ENCODE data around the gene PTPRR.

PTPRR gene

DNA sequence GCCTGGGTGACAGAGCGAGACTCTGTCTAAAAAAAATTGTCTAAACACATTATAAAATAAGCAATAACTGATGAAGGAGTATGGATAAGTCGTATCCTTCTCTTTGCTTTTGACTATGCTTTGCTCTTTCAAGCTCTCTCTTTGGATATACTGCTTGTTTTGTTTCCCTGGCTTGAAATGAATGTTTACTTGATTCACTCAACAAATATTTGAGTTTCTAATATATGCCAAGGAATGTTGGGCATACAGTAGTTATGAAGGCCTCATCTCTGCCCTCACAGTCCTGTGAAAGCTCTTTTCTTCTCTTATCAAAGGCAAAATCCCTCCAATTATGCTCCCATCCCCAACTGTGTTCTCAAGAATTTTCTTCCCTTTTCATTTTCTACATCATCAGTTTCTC is 123.5 kb downstream of the PTPRR start:
- DNase-seq (ENCODE audit: low read depth): no peak

- no peak for DNase-seq (ENCODE audit: low read depth)
These were observed 124.9 kb downstream of the PTPRR start for GRCh38 chr12:70795608-70796007.

DNA sequence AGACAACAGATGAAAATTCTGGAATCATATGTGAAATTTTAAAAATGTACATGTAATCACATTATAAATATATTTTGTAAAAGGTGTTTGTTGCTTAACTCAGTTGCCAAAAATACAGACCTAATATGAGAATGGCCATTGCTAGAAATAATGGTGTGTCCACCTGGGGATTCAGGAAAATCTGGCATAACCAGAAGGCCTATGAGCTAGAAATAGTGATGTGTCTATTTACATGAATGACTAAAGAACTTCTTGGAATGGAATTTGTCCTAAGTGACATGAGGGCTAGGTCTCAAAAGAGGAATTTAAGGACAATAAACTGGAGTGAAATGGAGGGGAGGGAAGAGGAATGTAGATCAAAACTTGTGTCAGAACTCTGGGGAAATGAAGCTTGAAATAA is 126.4 kb downstream of the PTPRR start:
- DNase-seq (ENCODE audit: low read depth): no peak

DNA sequence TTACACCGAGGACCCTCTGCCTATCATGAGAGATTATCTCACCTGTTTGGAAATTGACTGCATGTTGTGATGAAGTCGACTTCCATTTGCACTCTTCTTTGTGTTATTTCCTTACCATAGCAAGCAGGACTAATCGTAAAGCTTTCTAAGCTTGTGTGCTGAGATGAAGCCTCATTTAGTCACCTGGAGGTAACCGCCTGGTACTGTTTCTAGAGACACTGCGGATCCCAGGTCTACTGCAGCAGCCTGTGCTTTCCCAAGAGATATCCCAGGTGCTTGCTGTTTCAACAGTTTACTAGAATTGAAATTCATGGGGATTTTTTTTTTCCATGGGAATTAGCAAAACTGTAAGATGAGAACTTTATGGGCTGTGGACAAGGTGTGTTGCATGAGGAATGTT is 131.8 kb downstream of the PTPRR start:
- DNase-seq (ENCODE audit: low read depth): no peak

GRCh38 chr12:70787612-70788011 is 132.9 kb downstream of the PTPRR start:
- DNase-seq (ENCODE audit: low read depth): no peak

GRCh38 chr12:70785896-70786295 is 134.6 kb downstream of the PTPRR start:
- DNase-seq (ENCODE audit: low read depth): no peak

DNA sequence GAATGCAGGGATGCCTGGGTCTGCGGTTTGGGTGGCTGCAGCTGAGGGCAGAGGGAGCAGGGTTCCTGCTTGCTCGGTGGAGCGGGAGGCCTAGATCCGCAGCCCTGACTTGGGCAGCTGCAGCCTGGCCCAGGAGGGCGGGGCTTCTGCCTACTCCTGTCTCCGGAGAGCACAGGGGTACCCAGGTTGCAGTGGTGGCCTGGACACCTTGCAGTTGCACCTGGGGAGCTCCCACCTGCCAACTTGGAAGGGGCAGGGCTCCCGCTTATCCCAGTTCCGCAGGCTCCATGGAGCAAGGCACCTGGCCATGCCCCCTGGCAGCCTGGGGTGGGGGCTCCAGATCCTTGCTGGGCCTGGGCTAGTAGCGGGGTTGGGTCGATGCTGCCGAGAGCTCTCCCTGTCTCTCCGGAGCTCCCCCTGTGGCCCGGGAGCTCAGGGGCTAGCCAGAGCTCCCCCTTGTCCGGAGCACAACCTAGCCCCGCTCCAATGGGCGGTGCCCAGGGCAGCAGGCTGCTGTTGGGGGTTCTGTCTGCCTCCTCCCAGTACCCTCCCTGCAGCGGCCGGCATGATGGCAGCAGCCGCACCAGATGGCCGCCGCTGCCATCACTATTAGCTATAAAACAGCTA is 136.4 kb downstream of the PTPRR start:
- no peak for DNase-seq (ENCODE audit: low read depth)

GRCh38 chr12:70783455-70783854 is 137.1 kb downstream of the PTPRR start:
- no peak for DNase-seq (ENCODE audit: low read depth)

GRCh38 chr12:70779250-70779649 is 141.3 kb downstream of the PTPRR start:
- no peak for DNase-seq (ENCODE audit: low read depth)

DNA sequence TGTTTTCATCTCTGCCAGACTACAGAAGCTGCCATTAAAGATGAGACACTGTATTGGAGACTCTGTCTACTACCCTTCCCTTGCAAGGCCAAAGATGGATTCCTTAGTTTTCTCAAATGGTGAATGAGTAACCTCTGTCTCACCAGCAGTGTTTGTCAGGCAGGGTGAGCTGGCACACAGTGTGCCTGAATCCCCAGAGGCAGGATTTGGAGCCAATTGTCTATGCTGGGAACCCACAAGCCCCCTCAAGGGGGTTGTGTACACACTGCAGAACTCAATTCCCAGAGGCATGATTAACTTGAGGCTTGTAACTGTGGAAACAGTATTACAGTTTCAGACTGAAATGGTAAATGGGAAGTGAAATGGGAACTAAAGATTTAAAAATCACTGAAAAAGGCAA is 146.5 kb downstream of the PTPRR start:
- no peak for DNase-seq (ENCODE audit: low read depth)

- DNase-seq (ENCODE audit: low read depth): no peak
These were observed 147.7 kb downstream of the PTPRR start for GRCh38 chr12:70772836-70773235.

DNA sequence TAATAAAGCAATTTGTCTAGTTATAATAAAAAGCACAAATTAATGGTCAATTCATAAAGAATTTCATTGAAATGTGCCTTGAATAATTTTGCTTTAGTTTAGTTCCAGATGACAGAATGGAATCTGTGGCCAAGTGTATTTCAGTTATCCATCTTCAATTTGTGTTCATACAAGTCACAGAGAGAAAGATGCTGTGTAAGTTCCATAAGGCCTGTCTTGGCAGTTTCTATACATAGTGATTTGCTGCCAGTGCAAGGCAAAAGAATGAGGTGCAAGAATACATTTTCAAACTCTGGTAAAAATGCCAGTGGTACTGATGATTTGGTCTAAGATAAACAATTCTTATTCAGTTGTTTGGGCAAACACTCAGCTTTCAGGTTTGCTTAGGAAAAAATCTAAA is 149.0 kb downstream of the PTPRR start:
- no peak for DNase-seq (ENCODE audit: low read depth)

- no peak for DNase-seq (ENCODE audit: low read depth)
These were observed 156.9 kb downstream of the PTPRR start for GRCh38 chr12:70763666-70764065.

DNA sequence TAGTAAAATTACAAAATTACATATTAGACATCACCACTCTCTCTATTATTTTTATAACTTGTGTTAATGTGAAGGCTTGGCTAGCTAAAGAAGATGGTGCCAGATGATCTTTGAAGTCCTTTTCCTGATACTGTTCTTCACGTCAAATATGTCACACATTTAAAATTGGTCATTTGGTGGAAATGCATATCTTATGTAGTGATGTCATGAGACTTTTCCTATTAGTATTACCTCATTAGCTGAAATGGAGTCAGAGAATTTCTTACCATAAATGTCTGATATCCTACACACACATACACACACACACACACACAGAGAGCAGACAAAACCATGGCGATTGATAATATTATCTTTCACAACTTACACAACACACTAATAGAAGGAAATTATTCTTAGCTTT is 158.5 kb downstream of the PTPRR start:
- DNase-seq (ENCODE audit: low read depth): no peak

GRCh38 chr12:70759161-70759918 is 161.2 kb downstream of the PTPRR start:
- DNase-seq (ENCODE audit: low read depth): no peak

- no peak for DNase-seq (ENCODE audit: low read depth)
These were observed 162.1 kb downstream of the PTPRR start for GRCh38 chr12:70758494-70758845.

DNA sequence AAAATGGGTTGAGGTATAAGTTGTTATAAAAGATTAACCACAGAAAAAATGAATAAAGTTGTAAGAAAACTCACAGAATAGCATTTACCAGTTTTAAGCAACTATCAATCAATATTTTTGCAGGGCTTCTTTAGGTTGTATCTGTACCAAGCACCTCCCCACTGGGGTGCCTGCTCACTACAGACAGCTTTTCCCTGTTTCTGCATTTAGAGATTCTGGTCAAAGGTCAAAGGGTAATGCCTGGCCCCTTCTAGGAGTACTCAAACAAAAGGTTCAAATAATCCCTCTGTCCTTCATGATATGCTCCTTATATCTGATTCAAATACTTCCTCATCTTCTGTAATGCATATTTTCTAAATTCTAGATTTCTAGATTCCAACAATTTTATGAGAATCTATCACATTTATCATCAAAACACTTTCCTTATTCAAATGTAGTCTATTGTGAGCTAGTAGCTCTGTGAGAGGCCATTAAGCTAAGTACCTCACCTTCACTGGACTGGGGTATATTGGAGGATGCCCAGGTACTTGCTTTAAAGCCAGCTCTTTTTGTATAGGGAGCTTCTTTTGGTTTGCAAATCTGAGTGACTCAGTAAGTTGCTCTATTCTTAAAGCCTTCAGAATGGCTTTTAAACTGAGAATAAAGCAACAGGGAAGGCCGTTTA is 162.6 kb downstream of the PTPRR start:
- DNase-seq (ENCODE audit: low read depth): no peak

DNA sequence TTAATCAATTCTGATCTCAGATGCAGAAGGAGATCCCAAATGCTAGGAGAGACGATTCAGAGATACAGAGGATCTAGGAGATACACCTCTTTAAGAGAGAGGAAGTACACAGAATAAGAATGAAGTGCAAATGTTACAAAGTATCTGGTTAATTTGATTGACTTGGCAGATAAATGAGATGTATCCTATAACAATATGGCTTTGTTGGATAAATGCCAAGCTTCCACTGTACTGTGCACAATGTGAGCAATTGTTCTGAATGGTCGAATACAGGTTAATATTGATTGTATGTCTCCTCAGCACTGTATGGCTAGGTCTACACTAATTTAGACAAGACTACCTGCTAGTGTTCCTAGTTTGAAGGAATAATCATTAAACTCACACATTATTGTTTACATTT is 163.7 kb downstream of the PTPRR start:
- DNase-seq (ENCODE audit: low read depth): no peak

- no peak for DNase-seq (ENCODE audit: low read depth)
These were observed 164.4 kb downstream of the PTPRR start for GRCh38 chr12:70756118-70756517.

- DNase-seq (ENCODE audit: low read depth): no peak
These were observed 166.2 kb downstream of the PTPRR start for GRCh38 chr12:70754330-70754741.

DNA sequence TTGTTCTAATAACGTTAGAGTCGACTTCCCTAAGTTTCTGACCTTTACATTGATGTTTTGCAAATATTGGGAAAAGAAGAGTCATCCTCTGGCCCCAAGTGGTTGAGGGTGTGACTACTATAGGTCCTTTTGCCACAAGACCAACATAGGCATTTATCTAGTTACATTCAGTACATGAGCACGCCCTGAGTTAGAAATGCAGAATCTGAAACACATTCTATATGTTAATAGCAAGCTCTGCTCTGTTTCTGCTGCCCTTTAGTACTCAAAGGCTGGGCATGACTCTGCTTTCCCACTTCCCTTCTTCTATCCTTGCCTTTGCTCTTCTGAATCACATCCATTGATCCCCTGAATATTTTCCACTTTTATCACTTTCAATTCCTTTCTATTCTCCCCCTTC is 168.2 kb downstream of the PTPRR start:
- no peak for DNase-seq (ENCODE audit: low read depth)

DNA sequence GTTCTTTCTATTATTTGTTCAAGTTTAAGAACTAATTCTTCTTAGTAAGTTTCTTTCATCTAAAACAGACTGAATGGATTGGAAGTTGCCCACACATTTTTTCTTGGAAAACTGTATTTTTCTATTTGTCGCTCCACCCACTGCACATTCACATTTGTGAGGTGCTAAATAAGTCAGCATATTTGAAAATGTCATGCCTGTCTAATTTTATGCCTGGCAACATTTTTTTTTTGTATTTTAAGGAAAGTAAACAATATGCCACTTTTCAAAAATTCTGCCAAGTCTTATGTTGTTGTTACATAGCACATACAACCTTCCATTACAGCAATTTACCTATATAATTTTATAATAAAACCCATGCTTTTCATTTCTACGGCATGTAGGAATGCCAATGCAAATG is 170.6 kb downstream of the PTPRR start:
- no peak for DNase-seq (ENCODE audit: low read depth)

GRCh38 chr12:70748809-70749208 is 171.7 kb downstream of the PTPRR start:
- no peak for DNase-seq (ENCODE audit: low read depth)
